T1000 (cell line): Measurements from ENCODE around the gene STK24.

Experiments used
- DNase-seq: peaks from one replicate; lab custom pipeline; 2025; ENCODE audit warnings: mixed read lengths; lab: John Stamatoyannopoulos, UW

STK24 gene

DNA sequence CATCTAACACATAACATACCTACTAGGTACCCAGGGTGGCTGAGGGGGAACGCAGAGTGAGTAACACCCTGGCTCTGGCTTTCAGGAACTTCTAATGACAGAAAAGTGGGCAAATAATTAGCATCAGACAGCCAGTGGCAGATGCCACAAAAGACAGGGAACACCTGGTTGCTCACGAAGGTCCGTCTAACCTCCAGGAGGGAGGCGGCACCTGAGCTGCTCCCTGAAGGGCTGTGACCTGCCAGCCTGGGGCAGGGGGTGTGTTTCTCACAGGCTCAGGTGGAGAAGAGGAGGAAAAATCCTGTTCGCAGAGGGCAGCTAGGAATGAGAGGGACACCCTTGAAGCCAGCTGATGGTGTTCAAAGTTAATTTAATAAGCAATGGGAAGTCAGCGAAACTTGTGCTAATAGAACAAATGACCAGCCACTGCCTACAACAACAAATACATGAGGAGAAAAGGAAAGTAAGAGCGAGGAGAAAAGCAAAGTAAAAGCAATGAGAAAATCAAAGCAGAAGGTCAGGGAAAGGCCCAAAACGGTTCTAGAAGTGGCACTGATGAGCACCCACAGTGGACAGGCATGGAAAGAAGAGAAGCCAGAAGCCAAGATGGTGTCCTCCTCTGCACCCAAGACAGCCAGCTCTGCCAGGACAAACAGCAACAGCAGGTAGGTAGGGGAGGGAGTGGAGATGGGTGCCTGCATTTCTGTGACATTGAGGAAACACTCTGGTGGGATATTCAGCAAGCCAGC is 87.3 kb downstream of the STK24 start:
- DNase-seq, result no peak

DNA sequence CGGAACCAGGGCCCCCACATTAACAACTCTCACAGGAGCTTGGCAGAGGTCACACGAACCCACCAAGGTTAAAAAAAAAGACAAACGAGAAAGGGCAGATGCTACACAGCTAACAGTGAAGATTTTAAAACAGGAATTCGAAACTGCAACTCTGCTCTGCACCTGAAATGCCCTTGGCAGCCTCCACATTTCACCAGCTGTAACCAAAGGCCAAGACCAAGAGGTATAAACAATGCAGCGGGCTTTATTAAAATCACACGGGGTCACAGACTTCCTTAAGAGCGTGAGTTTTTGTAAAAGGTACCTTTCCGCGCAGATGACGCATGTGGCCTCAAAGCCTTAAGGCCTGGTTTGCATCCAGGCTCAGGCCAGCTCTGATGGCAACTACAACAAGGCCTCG is 88.2 kb downstream of the STK24 start:
- DNase-seq, result no peak

DNA sequence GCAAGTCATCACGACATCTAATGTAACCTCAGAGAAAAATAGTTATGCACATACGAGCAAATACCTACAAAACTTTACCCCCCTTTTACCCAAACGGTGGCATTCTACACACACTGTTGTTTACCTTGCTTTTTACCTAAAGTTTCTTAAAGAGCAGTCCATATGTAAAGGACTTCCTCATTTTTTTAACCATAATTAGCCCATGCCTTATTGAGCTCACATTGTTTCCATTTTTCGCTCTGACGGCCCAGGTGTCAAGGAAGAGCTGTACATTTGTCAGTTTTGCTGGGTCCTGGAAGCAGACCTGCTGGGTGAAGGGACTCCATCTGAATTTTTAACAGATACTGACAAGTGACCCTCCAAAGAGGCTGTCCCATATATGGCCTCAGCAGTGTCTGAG is 89.4 kb downstream of the STK24 start:
- DNase-seq, result no peak

DNA sequence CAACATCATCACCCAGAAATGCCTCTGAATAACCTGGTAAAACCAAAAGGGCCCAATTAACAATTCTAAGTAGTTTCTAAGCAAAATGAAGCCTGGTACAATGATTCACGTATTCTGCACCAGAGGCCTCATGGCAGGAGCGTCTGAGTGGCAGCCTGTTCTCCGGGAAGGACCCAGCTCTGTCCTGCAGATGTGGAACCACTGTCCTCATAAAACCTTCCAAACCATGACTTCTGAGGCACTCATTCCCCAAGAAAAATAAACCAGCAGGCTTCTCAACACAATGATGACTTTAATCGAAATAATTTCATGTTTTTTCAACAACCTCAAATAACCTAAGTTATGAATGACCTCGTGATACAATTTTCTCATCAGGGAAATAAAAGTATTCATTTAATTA is 89.9 kb downstream of the STK24 start:
- DNase-seq, result no peak

DNA sequence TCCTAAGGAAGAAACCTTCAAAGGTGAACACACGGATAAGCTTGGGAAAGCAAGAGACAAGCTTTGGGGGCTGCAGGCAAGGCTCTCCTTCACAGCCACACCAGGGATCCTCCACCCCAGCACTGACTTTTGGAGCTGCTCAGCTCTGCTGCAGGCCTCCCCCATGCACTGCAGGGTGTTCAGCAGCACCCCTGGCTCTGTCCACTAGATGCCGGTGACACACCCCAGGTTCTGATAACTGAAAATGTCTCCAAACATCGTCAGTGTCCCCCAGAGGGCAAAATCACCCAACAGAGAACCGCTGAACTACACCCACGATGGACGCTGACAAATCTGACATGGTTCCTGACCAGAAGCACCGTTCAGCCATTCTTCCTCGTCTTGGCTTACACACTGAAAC is 90.5 kb downstream of the STK24 start:
- DNase-seq, result no peak

DNA sequence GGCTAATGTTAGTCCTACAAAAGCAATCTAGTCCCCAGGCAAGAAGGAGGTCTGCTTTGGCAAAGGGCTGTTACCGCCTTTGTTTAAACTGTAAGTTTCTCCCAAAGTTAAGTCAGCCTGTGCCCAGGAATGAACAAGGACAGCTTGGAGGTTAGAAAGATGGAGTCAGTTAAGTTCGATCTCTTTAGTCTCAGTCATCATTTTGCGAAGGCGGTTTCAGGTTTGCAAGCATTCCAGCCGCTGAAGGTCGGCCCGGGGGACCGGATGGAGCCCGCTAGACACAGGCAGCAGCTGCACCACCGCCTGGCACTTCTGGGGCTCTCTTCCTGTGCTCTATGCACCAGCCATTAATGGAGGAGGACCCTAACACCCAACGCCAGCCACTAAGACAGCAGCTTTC is 91.3 kb downstream of the STK24 start:
- DNase-seq, result no peak

DNA sequence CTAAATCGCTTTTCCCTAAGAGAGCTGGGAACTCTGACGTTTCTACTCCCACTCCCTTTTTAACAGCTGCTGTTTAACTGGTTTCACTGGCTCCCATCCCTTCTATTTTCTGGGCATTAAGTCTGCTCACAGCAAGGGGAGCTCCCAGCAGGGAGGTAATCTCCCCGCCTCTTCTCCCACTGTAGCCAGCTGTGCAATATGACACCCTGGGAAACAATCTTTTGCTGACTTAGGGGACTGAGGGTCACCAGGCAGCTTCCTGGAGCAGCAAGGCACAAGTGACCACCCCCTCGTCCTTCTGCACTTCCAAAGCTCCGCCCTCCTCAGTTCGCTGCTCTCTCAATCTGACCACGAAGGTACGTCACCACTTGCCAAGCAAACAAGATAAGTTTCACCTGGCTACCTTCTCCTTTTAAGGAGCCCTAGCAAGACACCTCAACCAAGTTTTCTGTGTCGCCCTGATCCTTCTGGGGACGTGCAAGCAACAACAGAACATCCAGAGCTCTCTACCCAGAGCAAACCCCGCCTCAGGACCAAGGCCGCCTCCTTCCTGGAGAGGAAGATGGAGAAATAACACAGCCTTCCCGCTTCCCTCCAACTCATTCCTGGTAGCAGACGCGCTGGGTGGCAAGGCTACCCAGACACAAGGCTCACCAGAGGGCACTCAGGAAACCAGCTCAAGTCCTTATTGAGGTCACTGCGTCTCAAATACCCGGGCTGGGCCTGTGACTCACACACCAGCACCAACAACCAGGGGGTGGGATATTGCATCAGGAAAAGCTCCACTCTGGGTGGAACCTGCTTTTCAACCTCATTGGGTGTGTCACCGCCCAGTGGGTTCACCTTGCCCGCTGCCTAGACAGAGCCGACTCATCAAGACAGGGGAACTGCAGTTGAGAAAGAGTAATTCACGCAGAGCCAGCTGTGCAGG is 92.4 kb downstream of the STK24 start:
- DNase-seq, result peak; percentile 72

DNA sequence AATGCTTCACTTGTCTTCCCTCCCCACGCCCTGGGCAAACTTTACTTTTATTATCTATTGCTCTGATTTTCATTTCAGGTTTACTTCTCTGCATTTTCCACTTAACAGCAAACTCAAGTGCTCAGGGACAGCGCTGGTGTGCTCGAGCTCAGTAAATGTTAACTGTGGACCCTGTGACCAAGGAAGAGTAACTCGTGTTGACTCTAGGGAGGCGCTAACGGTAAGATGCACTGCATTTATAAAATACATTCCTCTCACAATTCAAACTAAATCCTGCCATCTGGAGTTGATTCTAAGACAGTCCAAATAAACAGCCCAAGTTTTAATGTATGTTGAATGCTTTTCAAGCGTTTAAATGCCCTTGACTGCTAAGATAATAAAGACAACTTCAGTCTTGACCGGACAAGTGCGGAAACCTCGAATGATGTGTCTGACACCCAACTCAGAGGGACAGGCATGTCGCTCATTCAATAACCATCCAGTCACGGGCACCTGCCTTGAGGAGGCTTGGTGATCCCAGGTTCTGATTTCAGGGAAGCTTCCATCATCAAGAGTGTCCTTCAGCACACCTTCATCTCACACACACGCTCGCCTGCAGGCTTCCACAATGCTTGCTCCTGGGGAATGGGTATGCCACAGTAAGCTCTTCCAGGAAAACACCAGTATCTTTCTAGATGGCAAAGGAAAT is 93.2 kb downstream of the STK24 start:
- no peak for DNase-seq

DNA sequence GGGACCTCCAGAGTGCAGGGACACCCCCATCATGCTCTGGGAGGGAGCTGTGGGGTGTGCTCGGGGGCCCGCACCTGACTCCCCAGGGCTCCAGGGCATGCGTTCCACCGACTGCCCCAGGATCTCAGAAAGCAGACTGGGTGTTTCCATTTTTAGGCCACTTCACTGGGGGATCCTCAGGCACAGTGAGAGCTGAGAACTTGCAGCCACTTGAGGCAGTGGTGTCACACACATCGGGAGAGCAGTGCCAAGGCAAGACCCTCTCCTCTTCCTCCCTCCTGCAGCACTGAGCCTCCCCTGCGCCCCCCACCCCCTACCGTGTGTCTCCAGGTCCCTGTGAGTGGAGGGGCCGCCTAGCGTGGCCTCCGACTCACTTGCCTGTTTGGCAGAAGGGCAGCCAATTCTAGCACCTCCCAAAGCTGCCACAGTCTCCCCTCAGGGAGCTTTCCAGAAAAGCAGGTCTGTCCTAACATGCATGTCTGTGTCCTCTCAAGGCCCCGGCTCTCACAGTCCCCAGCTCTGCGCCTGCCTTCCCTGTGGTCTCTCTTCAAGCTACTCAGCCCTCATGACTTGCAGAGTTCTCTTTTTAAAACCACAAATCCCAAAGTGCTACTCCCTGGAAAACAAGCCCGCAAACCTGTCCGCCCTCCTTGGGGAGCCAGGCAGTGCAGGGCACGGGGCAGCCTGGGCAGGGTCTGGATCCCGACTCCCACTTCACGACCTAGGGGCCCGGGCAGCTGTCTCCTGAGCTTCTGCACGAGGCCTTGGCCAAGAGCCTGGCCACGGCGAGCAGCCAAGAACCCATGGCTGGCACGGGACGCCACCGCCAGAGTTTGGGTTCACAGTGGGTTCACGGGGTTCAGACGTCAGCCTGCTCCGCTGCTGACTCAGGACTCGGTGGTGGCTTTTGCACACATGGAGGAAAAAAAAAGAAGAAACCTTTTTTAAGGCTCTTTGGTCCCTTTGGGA is 94.1 kb downstream of the STK24 start:
- DNase-seq, result no peak

DNA sequence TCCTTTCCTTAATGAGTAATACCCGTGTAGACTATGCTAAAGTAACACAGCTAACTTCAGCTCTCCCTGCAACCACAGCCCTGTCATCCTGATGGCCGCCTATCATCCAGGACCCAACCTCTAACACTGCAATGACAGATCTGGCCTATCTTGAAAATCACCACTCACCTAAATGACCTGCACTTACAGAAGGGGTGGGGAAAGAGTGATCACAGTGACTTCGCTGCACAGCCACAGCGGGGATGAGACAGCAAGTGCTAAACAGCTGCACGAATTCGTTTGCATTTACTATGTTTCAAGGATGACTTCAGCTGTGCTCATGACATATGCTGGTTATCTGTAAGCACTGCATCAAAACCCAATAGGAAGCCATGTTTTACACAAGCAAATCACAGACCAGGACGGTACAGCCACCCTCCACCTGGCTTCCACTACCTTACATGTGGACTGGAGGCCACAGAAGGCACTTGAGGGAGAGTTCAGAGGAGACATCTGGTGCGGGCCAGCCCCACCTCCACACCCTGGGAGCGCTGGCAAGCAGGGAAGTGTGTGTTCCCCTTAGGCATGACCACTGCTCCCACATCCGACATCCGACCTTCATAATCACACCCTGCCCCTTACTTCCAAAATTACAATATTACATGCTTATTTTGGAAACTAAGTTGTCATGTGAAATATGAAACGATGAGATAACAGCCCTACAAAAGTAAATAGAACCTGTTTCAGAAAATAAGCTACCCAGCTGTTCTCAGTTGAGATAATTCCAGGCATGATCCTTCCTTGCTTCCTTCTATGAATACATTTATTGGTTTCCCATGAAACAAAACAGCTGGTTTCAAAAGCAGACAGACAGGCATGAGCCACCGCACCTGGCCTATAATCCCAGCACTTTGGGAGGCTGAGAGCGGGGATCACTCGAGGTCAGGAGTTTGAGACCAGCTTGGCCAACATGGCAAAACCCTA is 95.7 kb downstream of the STK24 start:
- no peak for DNase-seq

DNA sequence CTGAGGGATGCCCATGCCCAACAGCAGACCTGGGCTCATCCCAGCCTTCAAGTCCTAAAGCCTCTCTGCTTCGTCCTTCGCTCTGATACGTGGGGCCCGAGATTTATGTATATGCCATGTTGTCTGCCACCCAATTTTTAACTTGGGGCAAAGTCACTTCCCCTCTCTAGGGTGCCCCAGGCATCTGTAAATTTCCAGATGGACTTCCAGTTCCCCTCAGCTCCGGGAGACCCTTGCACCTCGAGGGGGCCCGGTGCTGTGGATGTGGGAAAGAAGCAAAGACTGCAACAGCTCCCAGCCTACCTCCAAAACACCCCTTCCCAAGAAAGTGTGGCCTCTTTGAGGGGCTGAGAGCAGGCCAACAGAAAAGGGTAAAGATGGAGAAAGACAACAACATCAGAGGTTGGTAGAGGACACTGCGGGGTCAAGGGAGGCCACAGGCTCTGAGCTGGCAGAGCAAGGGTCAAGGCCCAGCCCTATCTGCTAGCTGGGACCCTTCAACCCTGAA is 97.4 kb downstream of the STK24 start:
- no peak for DNase-seq

DNA sequence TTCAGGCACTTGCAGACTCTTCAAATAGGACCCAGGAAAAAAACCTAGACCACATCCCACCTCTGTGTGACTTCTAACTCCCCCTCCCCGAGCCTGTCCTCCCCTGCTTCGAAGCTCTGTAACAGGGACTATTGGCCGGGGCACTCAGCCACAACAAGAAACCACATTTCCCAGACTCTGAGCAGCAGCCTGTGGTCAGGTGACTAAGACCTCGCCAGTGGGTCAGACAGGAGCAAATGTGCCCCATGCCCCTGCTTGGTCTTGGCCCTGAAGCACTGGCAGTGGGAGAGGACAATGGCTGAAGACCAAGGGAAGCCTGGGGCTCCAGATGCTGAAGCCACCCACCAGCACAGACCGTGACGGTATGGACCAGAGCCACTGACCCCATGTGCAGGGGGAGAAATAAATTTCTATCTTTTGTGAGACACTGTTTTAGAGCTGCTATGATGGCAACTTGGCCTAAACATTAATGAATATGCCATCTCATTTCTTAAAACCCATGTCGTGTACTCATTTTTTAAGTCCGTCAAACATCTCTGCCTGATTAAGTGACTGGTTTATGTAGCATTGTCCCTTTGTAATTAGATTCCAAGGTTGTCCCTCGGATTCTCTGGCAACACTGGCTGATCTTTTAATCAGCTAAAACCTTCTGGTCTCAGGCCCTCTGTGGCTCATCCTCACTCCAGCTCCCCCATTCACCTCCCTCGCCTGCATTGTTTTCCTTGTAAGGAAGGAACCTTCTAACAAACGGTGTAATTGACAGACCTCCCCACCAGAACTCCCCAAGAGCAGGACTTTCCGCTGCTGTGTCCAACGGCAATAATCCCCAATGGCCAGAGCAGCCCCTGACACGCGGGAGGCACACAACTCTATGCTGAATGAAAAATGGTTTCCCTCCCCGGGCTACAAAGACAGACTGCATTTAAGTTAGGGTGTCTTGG is 98.4 kb downstream of the STK24 start:
- DNase-seq, result no peak

DNA sequence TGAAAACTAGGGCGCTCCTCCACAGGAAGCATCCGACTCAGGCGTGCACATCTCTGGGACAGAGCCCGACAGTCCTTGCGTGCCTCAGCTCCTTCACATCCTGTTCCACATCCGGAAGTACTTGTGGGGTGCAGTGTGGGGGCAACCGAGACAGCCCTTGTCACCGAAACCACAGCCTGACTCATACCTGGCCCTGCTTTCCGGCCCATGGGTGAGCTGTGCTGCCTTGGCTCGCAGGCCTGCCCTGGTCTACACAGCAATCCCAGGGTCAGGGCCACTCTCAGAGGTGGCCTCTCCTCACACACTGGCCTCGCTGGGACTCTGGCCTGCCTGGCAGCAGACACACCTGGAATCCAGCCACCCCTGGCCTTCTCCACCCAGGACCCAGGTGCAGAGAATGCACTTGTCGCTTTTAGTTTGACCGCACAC is 100.4 kb downstream of the STK24 start:
- DNase-seq, result peak; percentile 71

DNA sequence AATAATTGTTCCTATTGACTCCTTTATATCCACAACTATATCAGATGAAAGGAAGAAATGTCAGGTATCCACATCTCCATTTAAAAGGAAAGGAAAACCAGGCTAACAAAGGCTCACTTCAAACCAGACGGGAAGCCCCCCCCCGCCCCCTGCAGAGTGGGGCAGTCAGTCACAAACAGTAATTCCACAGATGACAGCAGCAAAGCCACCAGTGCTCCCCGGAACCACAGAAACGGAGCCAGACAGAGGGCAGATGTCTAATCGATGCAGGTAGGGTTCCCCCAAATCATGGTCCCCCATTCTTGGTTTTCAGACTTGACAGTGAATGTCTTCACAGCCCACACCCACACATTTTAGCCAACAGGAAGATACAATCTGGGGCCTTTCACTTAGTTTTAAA is 100.8 kb downstream of the STK24 start:
- DNase-seq, result no peak

DNA sequence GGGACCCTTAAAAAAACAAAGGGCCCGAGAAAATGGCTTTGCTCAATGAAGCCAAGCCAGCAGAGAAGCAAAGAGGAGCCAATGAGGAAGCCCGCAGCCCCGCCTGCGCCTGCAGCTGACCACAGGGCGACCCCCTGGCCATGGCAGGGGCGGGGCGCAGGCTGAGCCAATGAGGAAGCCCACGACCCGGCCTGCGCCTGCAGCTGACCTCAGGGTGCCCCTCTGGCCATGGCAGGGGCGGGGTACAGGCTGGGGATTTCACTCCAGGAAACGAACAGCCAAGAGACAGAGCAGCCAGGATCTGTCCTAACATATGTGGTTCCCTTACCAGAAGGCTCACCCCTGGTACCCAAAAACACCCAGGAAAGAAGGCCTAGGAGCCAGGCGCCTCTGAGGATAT is 101.4 kb downstream of the STK24 start:
- DNase-seq, result no peak

DNA sequence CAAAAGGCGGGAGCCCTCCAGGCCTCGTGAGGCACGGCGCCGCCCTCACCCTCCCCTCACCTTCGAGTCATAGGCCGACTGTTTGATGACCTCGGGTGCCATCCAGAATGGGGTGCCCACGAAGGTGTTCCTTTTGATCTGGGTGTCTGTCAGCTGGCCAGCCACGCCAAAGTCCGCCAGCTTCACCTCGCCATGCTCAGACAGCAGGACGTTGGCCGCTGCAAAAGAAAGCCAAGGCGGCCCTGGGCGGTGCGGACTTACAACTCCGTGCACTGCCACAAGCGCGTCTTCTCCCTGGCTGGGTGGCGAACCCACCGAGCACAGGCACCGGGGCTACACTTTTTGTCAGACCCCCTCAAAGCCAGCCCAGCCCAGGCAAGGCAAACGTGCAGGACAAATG is 102.1 kb downstream of the STK24 start:
- no peak for DNase-seq

DNA sequence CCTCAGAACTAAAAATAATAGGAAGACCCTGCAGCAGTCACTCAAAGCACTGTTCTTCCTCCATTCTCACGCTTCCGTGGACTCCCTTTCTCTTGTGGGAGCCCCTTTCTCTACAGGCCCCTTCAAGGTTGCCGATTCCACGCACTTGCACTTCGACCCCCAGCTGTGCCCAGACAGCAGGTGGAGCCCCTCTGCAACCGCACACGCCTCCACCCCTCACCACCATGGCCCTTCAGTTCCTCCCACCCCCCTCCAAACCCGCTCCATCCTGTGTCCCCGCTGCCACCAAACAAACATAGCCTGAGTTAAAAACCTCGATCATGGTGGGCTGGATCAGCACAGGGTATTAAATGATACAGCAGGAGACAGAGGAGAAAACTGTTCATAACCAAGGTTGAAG is 102.6 kb downstream of the STK24 start:
- DNase-seq, result no peak

DNA sequence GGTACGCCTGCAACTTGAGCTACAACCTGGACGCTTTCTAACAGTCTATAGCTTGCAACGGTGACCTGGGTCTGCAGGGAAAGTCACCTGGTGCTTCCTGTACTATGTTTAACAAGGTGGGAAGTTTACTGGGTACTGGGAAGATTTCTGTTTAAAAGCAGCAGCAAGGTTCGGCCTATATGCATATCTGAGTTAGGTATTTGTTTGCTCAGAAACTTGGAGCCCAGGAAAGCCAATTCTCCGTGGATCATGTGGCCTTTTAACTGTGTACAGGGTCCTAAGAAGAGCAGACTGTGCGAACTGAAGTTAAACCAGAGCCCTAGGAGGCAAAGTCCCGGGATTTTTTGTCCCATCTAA is 103.1 kb downstream of the STK24 start:
- DNase-seq, result no peak
